CD4-positive, alpha-beta T cell (primary cell): ENCODE results near the gene CCDC87. TPM values are rescaled to one million over a fixed set of nuclear protein-coding genes. Genes with fewer than 3 reads are reported as not detected.
"Not testable (repeated sequence)": the region's sequence is repeated elsewhere in the genome, so short reads cannot be mapped to it uniquely, and the experiment has no call there.

Experiments used
- ATAC-seq: fragments of 200-7000 bp; cut with Tn5 transposase; one replicate; pipeline ENCODE4 v1.10.0; 2022; ENCODE audit warnings: mild to moderate bottlenecking; ENCODE audit not compliant: poor library complexity
- CTCF ChIA-PET: fragments of 350-600 bp; sonication (Branson Sonifier 250); formaldehyde crosslinking; loops from one replicate; lab custom pipeline; 2021; ENCODE audit warnings: antibody characterized with exemption, inconsistent platforms; lab: Charles Lee
- POLR2A ChIA-PET: fragments of 350-600 bp; sonication (Branson Sonifier 250); formaldehyde crosslinking; loops from one replicate; lab custom pipeline; 2021; ENCODE audit warnings: antibody characterized with exemption, inconsistent platforms; lab: Charles Lee
- DNase-seq, 14 experiments: peaks; one replicate each; pipeline ENCODE4 v3.0.0-alpha.2; 2013 to 2020; ENCODE audit warnings: mixed read lengths in 2 of 14
- H3K27ac ChIP-seq, 2 donors: one replicate each; pipeline versions ENCODE4 v1.5.1 to v1.7.0; 2013; ENCODE audit warnings: low read length in 2 of 2, low read depth in 1 of 2, mild to moderate bottlenecking in 1 of 2
- H3K27me3 ChIP-seq, 2 experiments: 1 replicate in 1 of 2; 2 replicates in 1 of 2; pipeline versions ENCODE4 v1.6.1 to v1.7.0; 2013; ENCODE audit warnings: low read length in 2 of 2, control low read depth in 1 of 2, mild to moderate bottlenecking in 1 of 2, moderate library complexity in 1 of 2; ENCODE audit not compliant: insufficient read depth in 2 of 2, control insufficient read depth in 1 of 2
- H3K36me3 ChIP-seq: one replicate; pipeline ENCODE4 v1.6.1; 2013; ENCODE audit warnings: low read length, control low read depth; ENCODE audit not compliant: insufficient read depth
- H3K4me1 ChIP-seq: one replicate; pipeline ENCODE4 v1.6.1; 2013; ENCODE audit warnings: low read length, control low read depth; ENCODE audit not compliant: insufficient read depth
- H3K4me3 ChIP-seq: one replicate; pipeline ENCODE4 v1.5.1; 2013; ENCODE audit warnings: mild to moderate bottlenecking, low read length, moderate library complexity
- H3K9me3 ChIP-seq, 2 experiments: 1 replicate in 1 of 2; 2 replicates in 1 of 2; pipeline versions ENCODE4 v1.6.1 to v1.7.0; 2013; ENCODE audit warnings: low read length in 2 of 2, mild to moderate bottlenecking in 2 of 2, control low read depth in 1 of 2, moderate library complexity in 1 of 2; ENCODE audit not compliant: control insufficient read depth in 1 of 2, insufficient read depth in 1 of 2
- H3K27ac Mint-ChIP-seq: one replicate; pipeline ENCODE4 v1.8.0; 2020; ENCODE audit warnings: mixed read lengths
- H3K27me3 Mint-ChIP-seq: one replicate; pipeline ENCODE4 v1.8.0; 2021; ENCODE audit warnings: mixed read lengths
- H3K36me3 Mint-ChIP-seq: one replicate; pipeline ENCODE4 v1.8.0; 2021; ENCODE audit warnings: low read depth, mixed read lengths
- H3K4me1 Mint-ChIP-seq: one replicate; pipeline ENCODE4 v1.8.0; 2021; ENCODE audit warnings: low read depth, mixed read lengths
- H3K4me3 Mint-ChIP-seq: one replicate; pipeline ENCODE4 v1.8.0; 2020; ENCODE audit warnings: mild to moderate bottlenecking, mixed read lengths
- H3K9me3 Mint-ChIP-seq: one replicate; pipeline ENCODE4 v1.8.0; 2020; ENCODE audit warnings: mixed read lengths
- intact Hi-C, 2 experiments: fragments of 100-400 bp; cut with DNase I in 1 of 2; cut with micrococcal nuclease in 1 of 2; formaldehyde crosslinking; loops; one replicate each; pipeline versions ENCODE4 v1.15.1 to v1.9.0; 2023 to 2025; cut with DNase I, micrococcal nuclease
- total RNA-seq, 174 experiments: library from RNA in 2 of 174; stranded (reverse) in 2 of 174; gene quantifications; one replicate each; pipeline ENCODE4 v1.2.3 and lab custom pipeline; 2021 to 2026
- TF ChIP-seq, protein P1 (sequence below): fragments of 200-600 bp; IDR thresholded peaks from one replicate; pipeline ENCODE4 v1.8.0; 2022; ENCODE audit warnings: antibody characterized with exemption, mild to moderate bottlenecking

Gene CCDC87
- total RNA-seq, 2 experiments from 2014 or later: 0.22 to 0.25 TPM

DNA sequence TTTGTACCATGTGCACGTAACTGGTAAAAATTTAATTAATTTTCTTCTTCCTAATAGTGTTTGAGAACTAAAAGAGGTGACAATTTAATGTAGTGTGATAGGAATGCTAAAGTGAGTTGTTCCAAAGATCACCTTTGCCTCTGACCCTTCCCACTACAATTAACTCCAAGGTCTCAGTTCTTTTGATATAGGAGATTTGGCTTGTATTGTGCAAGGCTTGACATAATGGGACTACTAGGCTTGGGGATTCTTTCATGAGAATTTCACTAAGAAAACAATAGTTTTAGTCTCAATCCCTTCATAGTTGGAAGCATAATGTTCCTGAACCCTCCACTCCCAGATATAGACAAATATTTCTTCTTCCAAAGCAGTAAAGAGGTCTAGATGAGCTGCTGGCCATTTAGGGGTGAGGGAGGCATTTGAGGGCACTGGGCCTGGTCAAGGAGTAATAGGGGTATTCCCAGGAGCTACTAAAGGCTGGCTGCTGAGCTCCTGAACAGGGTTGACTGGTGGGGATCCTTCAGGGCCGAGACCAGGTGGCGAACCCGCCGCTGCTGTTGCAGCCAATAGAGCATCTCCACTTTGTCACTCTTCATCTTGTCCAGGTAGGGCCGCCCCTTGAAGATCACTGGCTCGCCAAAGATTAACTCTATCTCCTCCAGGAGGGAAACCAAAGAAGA is 2.7 kb downstream of the CCDC87 start:
- H3K36me3 Mint-ChIP-seq: peaks cover 4% of the 10 kb centered on the region
- Histone ChIP-seq H3K27ac (no peak overlapping the region), H3K27me3 (no peaks in the 10 kb centered on the region), H3K9me3 (no peaks in the 10 kb centered on the region), H3K4me1 (peaks cover 31% of the 10 kb centered on the region), H3K4me3 (no peak overlapping the region), H3K36me3 (no peaks in the 10 kb centered on the region)
- H3K4me3 Mint-ChIP-seq: no peak overlapping the region
- intact Hi-C loops: loop anchor here in 1 of 2 experiments (5.0 kb wide), 2 partner anchors 87 to 118 kb away; partner anchors contain the start of gene RBM4B
- peaks cover 15% of the 10 kb centered on the region for H3K4me1 Mint-ChIP-seq
- ChIA-PET CTCF (interaction anchor here (0.6 to 3.7 kb wide), 3 partner anchors 89 to 237 kb away, joined by 3 to 47 read pairs (median 5); partner anchors contain the start of genes MRPL11 and RBM4B), POLR2A (interaction anchor here (0.6 to 5.3 kb wide), 4 partner anchors 32 to 153 kb away, joined by 3 to 39 read pairs (median 11); partner anchors contain the start of genes RBM4 and RBM4B)
- H3K27ac Mint-ChIP-seq: no peak overlapping the region
- H3K27me3 Mint-ChIP-seq: no peaks in the 10 kb centered on the region
- DNase-seq: no peak
- H3K9me3 Mint-ChIP-seq: no peaks in the 10 kb centered on the region
- no peak for ATAC-seq
- TF ChIP-seq, protein P1, sequence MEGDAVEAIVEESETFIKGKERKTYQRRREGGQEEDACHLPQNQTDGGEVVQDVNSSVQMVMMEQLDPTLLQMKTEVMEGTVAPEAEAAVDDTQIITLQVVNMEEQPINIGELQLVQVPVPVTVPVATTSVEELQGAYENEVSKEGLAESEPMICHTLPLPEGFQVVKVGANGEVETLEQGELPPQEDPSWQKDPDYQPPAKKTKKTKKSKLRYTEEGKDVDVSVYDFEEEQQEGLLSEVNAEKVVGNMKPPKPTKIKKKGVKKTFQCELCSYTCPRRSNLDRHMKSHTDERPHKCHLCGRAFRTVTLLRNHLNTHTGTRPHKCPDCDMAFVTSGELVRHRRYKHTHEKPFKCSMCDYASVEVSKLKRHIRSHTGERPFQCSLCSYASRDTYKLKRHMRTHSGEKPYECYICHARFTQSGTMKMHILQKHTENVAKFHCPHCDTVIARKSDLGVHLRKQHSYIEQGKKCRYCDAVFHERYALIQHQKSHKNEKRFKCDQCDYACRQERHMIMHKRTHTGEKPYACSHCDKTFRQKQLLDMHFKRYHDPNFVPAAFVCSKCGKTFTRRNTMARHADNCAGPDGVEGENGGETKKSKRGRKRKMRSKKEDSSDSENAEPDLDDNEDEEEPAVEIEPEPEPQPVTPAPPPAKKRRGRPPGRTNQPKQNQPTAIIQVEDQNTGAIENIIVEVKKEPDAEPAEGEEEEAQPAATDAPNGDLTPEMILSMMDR: no peak

DNA sequence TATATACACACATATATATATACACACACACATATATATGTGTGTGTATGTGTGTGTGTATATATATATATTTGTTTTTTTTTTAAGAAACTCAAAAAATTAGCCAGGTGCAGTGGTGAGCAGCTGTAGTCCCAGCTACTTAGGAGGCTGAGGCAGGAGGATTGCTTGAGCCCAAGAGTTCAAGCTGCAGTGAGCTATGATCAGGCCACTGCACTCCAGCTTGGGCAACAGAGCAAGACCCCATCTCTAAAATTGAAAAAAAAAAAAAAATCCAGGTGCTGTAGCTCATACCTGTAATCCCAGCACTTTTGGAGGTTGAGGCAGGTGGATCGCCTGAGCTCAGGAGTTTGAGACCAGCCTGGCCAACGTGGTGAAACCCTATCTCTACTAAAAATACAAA is 3.5 kb downstream of the CCDC87 start:
- H3K27me3 Mint-ChIP-seq, DNase-seq: not testable (repeated sequence)

DNA sequence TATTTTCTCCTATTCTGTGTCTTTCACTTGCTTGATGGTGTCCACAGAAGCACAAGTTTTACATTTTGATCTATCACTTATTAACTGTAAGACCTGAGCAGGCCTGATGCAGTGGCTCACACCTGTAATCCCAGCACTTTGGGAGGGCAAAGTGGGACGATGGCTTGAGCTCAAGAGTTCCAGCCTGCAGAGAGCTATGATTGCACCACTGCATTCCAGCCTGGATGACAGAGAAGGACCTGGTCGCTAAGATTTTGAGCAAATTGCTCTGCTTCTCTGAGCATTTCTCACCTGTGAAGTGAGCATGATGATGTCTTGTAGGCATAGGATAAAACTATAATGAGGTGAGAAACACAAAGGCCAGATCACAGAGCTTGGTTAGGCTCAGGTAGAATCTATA is 6.7 kb downstream of the CCDC87 start:
- ChIA-PET POLR2A (no interaction called here), CTCF (no interaction called here)
- H3K27ac Mint-ChIP-seq: no peak overlapping the region
- peaks cover 7% of the 10 kb centered on the region for H3K9me3 Mint-ChIP-seq
- no peak overlapping the region for H3K27ac ChIP-seq
- no peaks in the 10 kb centered on the region for H3K27me3 Mint-ChIP-seq
- no peaks in the 10 kb centered on the region for H3K27me3 ChIP-seq
- intact Hi-C loops: no loop called here
- H3K4me1 Mint-ChIP-seq: no peaks in the 10 kb centered on the region
- H3K4me3 Mint-ChIP-seq: no peak overlapping the region
- no peaks in the 10 kb centered on the region for H3K36me3 Mint-ChIP-seq
- ATAC-seq: no peak
- no peak overlapping the region for H3K4me3 ChIP-seq
- H3K4me1 ChIP-seq: no peaks in the 10 kb centered on the region
- peaks cover 5 to 7% of the 10 kb centered on the region in 2 experiments for H3K9me3 ChIP-seq
- no peaks in the 10 kb centered on the region for H3K36me3 ChIP-seq
- DNase-seq: no peak
- TF ChIP-seq, protein P1: no peak

More for the DNA sequence above, 3.5 kb downstream of the CCDC87 start:
- H3K27ac ChIP-seq, H3K27me3 ChIP-seq, H3K36me3 ChIP-seq, H3K4me3 ChIP-seq, H3K9me3 ChIP-seq, H3K36me3 Mint-ChIP-seq, H3K4me3 Mint-ChIP-seq, CTCF ChIA-PET, intact Hi-C loops, H3K27ac Mint-ChIP-seq, H3K9me3 Mint-ChIP-seq, ATAC-seq: not testable (repeated sequence)
- H3K4me1 Mint-ChIP-seq: peaks cover 10% of the 10 kb centered on the region
- POLR2A ChIA-PET: interaction anchor here (1.0 kb wide), 1 partner anchor 33 kb away, joined by 4 read pairs; no protein-coding TSS in a partner anchor
- H3K4me1 ChIP-seq: peaks cover 24% of the 10 kb centered on the region

DNA sequence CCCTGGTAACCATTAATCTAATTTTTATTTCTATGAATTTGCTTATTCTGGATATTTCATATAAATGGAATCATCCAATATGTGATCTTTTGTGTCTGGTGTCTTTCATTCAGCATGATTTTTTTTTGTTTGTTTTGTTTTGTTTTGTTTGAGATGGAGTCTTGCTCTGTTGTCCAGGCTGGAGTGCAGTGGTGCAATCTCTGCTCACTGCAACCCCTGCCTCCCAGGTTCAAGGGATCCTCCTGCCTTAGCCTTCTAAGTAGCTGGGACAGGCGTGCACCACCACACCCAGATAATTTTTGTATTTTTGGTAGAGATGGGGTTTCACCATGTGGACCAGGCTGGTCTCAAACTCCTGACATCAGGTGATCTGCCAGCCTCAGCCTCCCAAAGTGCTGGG is 7.4 kb downstream of the CCDC87 start:
- H3K4me1 Mint-ChIP-seq, H3K4me1 ChIP-seq, H3K27ac ChIP-seq, H3K9me3 Mint-ChIP-seq, CTCF ChIA-PET, intact Hi-C loops, DNase-seq, H3K27me3 ChIP-seq, H3K4me3 ChIP-seq, H3K4me3 Mint-ChIP-seq, H3K9me3 ChIP-seq, ATAC-seq, POLR2A ChIA-PET, H3K27me3 Mint-ChIP-seq, H3K36me3 Mint-ChIP-seq, H3K36me3 ChIP-seq, H3K27ac Mint-ChIP-seq: not testable (repeated sequence)

DNA sequence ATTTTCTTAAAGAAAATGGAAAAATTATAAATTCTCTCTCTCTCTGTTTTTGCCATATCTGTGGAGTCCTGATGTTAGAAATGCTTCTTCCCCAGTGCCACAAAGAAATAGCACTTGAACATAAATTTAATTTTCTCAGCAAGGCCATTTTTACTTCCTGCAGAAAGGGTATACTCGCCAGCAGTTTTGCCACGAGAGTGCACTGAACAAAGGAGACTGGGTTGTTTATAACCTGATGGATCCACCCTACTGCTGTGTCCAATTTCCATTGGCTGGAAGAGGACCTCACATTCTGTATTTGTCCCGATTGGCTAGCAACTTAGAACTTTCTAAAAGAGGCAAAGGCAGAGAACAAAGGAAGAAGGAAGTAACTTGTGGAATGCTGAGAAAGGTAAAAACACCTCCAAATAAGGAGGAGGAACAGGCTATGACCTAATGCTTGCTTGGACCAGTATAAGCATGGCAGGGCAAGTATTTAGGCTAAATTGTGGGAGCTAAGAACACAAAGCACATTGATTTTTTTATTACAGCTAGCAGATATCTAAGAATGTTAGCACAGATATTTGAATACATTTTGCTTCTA is 10.2 kb downstream of the CCDC87 start:
- intact Hi-C loops, H3K4me1 Mint-ChIP-seq, H3K9me3 ChIP-seq, H3K27ac Mint-ChIP-seq, H3K9me3 Mint-ChIP-seq, DNase-seq, H3K36me3 Mint-ChIP-seq, ATAC-seq, H3K4me3 ChIP-seq, CTCF ChIA-PET, H3K36me3 ChIP-seq, H3K27ac ChIP-seq, H3K27me3 ChIP-seq, H3K4me3 Mint-ChIP-seq, H3K27me3 Mint-ChIP-seq, H3K4me1 ChIP-seq: not testable (repeated sequence)
- POLR2A ChIA-PET: interaction anchor here (2.4 kb wide), 1 partner anchor 96 kb away, joined by 11 read pairs; the partner anchor contains the start of gene RBM4B
